Measurements from ENCODE around the gene SPAG8. TPM values are rescaled to one million over a fixed set of nuclear protein-coding genes. Genes with fewer than 3 reads are reported as not detected.

SPAG8 gene
- total RNA-seq, 1 experiment from 2014 or later: 0.50 TPM

DNA sequence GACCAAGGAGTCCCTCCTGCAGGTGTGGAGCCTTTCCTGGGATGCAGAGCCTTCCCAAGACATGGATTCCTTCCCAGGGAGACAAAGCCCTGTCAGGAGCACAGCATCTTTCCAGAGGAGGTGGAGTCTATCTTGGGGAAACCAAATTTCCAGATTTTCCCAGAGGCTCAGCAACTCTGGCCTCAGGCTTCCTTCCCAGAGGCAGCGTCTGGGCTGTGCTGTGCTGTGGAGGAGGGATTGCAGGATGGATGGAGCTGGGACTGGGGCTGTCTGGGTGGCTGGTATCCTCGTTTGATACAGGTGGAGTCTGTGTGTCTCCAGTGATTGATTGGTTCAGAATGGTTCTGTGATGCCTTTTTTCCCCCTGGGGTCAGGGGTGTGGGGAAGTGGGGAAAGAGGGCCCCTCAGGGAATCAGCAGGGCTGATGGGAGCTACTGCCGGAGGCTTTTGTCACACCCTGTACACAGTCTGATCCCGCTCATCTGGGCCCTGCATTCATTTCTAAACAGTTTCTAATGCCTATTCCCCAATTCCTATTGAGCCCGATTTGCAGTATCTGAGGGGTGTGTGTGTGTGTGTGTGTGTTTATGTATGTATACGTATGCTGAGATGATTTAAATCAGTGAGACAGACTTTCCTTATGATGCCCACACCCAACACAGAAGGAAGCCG lies 42.2 kb upstream of the SPAG8 start:
- Histone ChIP-seq H2AFZ (ENCODE audit: low read length) (no peak overlapping the region), H2BK120ac (ENCODE audit: low read depth, low read length, poor library complexity, severe bottlenecking) (no peak overlapping the region), H4K8ac (replicated peaks; ENCODE audit: insufficient read length, low read depth, low read length) (no peak overlapping the region), H3K9ac (ENCODE audit: extremely low read depth, insufficient read length, low read length) (no peak overlapping the region), H3K23me2 (ENCODE audit: insufficient read length, low read depth, low read length, poor library complexity, severe bottlenecking) (no peaks in the 10 kb centered on the region), H3K27me3 (ENCODE audit: insufficient read depth, low read length) (no peaks in the 10 kb centered on the region), H3K4ac (ENCODE audit: low read depth, low read length) (no peak overlapping the region), H4K5ac (ENCODE audit: insufficient read length, low read depth, low read length) (no peak overlapping the region), H4K91ac (ENCODE audit: insufficient read length, low read depth, low read length) (no peak overlapping the region), H3K4me2 (ENCODE audit: insufficient read depth, insufficient read length, low read length) (no peak overlapping the region), H2BK20ac (ENCODE audit: low read depth, low read length, poor library complexity, severe bottlenecking) (no peak overlapping the region), H3K14ac (ENCODE audit: insufficient read depth, low read length) (no peak overlapping the region), H2BK15ac (ENCODE audit: low read depth, low read length) (no peak overlapping the region), H3K23ac (ENCODE audit: insufficient read length, low read depth, low read length) (no peak overlapping the region), H3K79me1 (ENCODE audit: insufficient read depth, low read depth, low read length, poor library complexity, severe bottlenecking) (no peaks in the 10 kb centered on the region), H2BK12ac (ENCODE audit: insufficient read length, low read depth, low read length) (no peak overlapping the region), H2BK5ac (ENCODE audit: insufficient read length, low read length) (no peak overlapping the region), H3K79me2 (ENCODE audit: insufficient read depth, low read length) (no peaks in the 10 kb centered on the region), H3K27ac (ENCODE audit: insufficient read length, low read depth, low read length) (no peak overlapping the region), H3K4me1 (ENCODE audit: insufficient read depth, low read length) (no peaks in the 10 kb centered on the region), H3T11ph (ENCODE audit: low read length) (no peak overlapping the region), H3K9me3 (ENCODE audit: control insufficient read depth, low read depth, low read length) (no peaks in the 10 kb centered on the region), H4K20me1 (ENCODE audit: control insufficient read depth, insufficient read depth, insufficient read length) (no peaks in the 10 kb centered on the region), H2AK5ac (ENCODE audit: insufficient read length, low read length) (no peak overlapping the region), H3K18ac (ENCODE audit: insufficient read length, low read depth, low read length) (no peak overlapping the region), H3K56ac (ENCODE audit: insufficient read length, low read depth, low read length) (no peak overlapping the region)
- H3K27ac Mint-ChIP-seq: no peak overlapping the region
- H3K9me3 Mint-ChIP-seq: no peaks in the 10 kb centered on the region
- TF ChIP-seq, protein P1, sequence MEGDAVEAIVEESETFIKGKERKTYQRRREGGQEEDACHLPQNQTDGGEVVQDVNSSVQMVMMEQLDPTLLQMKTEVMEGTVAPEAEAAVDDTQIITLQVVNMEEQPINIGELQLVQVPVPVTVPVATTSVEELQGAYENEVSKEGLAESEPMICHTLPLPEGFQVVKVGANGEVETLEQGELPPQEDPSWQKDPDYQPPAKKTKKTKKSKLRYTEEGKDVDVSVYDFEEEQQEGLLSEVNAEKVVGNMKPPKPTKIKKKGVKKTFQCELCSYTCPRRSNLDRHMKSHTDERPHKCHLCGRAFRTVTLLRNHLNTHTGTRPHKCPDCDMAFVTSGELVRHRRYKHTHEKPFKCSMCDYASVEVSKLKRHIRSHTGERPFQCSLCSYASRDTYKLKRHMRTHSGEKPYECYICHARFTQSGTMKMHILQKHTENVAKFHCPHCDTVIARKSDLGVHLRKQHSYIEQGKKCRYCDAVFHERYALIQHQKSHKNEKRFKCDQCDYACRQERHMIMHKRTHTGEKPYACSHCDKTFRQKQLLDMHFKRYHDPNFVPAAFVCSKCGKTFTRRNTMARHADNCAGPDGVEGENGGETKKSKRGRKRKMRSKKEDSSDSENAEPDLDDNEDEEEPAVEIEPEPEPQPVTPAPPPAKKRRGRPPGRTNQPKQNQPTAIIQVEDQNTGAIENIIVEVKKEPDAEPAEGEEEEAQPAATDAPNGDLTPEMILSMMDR (conservative IDR thresholded peaks at IDR 0.05): no peak
- peak; percentile 6 for DNase-seq
- no peaks in the 10 kb centered on the region for H3K4me1 Mint-ChIP-seq
- H3K36me3 Mint-ChIP-seq (ENCODE audit: insufficient read depth in 1 of 3, low read depth in 3 of 3): no peaks in the 10 kb centered on the region
- H3K27me3 Mint-ChIP-seq (ENCODE audit: low read depth): peaks cover 8% of the 10 kb centered on the region
- no peak overlapping the region for H3K4me3 Mint-ChIP-seq
- WGBS (ENCODE audit: extremely low coverage, insufficient read length, low lambda C conversion rate): no CpG with 5 or more reads among the region's 7 CpGs

All from H9 (cell line).